AG08396 (cell line): ENCODE measurements around the gene TCIRG1.

Experiments used
- DNase-seq: peaks from one replicate; pipeline ENCODE4 v3.0.0; 2012; ENCODE audit warnings: low spot score, mixed read lengths

TCIRG1 gene

DNA sequence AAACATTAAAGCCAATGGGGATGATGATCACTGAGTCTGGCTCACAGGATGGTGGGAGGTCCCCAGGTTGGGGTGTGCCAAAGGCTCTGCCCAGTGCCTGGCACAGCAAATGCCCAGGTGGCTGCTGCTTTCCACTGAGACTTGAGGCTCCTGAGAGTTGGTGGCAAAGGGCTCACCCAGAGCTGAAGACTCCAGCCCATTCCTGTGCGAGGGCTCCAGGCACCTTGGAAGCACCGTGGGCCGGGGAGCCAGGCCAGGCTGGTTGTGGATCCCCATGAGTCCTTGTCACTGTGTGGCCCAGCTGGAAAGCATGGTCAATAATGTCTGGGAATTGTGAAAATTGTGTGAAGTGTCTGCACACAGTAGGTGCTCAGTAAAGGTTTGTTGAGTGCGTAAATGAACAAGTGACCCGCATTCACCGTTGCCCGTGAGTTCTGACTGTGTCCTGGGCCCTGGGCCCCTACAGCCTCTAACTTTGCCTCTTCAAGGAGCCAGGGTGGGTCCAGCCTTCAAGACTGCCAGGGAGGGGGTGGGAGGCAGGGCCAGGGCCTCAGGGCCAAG, 32.1 kb upstream of the TCIRG1 start:
- no peak for DNase-seq

DNA sequence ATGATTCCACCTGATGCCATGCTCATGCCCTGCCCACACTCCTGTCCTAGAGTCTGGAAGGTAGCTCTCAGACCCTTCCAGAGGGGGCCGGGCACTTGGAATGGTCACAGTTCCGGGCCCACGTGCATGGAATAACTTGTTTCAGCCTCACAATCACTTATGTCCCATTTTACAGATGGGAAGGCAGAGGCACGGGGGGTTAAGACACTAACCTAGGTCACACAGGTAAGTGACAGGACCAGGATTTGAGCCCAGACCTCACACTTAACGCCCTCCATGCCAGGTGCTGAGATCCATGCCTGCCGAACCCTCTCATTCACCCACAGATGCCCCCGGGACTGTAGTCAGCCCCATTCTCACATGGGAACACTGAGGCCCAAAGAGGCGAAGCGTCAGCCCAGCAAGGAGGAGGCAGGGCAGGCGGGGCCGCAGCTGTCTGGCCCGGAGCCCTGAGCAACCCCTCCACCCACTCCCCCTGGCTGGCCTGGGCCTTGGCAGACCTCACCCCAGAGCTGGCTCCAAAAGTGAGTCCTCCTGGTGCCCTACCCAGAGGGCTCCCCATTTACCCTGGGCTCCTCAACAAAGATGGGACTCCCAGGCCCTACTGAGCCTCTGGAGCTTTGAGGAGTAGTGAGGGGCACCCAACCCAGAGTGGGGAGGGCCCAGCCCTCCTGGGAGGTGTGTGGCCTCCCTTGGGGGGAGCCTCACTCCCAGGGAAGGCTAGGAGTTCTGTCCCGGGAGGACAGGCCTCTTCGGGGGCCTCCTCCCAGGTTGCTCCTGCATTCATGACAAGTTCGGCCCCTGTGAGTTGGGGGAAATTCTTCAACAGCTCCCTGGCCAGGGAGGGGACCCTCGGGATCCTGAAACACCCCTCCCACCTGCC, 31.1 kb upstream of the TCIRG1 start:
- DNase-seq, result no peak

DNA sequence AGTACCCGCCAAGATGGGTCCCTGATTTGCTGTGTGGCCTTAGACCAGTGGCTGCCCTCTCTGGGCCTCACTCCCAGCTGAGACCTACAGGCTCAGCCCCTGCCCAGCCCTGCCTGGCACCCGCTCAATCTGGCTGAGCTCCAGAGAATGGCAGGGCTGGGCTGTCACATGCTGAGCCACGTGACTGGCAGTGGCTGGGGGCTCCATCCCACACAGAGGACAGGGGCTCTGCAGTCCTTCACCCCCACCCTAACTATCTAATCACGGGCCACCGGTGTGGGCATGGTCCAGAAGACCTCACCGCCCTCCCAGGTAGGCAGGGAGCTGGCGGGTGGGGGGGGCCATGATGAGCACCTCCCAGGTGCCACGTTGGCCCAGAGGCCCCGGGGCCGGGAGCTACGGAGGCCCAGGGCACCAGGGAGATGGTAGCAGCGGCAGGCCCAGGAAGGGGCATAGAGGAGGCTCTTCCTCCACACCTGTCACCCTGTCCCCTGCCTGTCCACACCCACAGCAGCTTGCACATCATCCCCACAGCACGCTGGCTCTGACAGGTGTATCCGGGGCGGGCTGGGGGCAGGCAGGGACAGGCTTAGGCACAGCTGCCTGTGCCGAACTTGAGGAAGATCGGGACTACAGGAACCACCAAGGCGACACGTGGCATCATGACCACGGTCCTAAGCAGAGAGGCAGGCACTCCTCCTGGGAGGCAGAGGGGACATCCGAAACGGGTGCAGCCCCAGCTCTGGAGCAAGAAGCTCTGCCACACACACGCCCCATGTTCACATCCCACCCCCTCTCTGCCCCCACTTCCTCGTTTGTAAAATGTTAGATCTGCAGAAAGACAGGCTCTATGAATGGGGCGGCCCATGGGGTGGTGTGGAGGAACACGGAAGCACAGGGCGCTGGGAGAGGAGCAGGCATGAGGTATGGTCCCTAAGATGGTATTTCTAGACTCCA, 30.2 kb upstream of the TCIRG1 start:
- DNase-seq, result no peak

DNA sequence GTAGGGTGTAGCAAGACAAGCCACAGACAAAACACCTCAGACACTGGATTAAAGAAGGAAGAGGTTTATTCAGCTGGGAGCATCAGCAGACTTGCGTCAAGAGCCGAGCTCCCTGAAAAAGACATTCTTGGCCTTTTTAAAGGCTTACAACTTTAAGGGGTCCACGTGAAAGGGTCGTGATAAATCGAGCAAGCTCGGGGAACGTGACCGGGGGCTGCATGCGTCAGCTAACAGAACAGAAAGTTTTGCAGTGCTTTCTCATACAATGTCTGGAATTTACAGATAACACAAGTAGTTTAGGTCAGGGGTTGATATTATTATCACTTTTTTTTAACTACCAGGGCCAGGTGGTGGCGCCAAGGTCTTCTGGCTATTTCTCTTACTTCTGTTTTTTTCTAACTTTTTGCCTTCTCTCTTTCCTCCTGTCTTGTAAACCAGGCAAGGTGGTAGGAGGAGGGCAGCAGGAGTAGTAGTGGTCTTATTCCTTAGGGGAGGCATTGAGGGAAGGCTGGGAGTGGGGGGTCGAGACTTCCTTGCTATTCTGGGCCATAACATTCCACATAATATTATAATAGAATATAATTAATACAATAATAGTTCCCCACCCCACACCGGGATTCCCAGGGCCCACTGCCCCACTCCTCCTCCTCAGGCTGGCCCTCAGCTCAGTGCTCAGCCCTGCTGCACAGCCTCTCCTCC, 29.3 kb upstream of the TCIRG1 start:
- DNase-seq, result no peak

DNA sequence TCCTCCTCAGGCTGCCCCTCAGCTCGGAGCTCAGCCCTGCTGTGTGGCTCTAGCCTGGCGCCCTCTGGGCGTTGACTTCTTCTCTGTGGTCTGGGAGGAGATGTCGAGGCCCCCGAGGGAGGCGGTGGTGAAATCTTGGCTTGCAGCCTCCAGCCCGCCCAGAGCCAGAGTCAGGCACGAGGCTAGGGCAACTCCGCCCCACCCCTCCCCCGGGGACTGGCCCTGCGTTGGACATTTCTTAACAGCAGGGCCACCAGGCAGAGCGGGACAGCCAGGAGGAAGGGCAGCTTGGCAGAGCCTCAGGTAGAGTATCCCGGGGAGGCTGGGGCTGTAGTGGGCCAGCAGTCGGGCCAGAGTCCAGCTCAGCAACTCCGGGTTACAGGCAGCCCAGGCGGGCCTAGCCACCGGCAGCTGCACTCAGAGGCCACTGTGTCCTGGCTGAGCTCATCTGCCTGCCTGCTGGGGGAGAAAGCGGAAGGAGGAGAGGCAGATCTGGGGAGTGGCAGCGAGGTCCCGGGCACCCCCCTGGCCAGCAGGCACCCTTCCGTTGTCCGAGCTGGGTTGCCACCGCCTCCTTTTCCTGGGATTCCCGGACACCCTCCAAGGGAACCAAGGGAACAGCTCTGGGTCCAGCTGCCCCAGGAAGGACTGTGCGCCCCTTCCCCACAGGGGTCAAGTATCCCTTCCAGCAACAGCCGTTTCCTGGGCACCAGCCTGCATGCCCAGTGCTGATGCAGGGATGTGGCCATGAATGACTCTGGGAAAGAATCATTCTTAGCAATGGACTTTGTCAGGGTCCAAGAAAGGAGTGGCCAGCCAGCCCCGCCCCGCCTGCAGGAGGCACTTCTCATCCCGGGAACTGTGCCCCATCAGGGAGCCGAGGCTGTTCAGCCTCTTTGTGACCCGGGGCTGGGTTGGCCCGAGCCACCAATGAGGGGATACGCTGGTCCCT, 28.5 kb upstream of the TCIRG1 start, which contains the start of gene ALDH3B1:
Gene ALDH3B1, plus strand, starts transcription at position 238 of the 952 bp plus-strand sequence. CDS start 4,971 bp downstream, outside the sequence.
- DNase-seq, result peak; percentile 88

DNA sequence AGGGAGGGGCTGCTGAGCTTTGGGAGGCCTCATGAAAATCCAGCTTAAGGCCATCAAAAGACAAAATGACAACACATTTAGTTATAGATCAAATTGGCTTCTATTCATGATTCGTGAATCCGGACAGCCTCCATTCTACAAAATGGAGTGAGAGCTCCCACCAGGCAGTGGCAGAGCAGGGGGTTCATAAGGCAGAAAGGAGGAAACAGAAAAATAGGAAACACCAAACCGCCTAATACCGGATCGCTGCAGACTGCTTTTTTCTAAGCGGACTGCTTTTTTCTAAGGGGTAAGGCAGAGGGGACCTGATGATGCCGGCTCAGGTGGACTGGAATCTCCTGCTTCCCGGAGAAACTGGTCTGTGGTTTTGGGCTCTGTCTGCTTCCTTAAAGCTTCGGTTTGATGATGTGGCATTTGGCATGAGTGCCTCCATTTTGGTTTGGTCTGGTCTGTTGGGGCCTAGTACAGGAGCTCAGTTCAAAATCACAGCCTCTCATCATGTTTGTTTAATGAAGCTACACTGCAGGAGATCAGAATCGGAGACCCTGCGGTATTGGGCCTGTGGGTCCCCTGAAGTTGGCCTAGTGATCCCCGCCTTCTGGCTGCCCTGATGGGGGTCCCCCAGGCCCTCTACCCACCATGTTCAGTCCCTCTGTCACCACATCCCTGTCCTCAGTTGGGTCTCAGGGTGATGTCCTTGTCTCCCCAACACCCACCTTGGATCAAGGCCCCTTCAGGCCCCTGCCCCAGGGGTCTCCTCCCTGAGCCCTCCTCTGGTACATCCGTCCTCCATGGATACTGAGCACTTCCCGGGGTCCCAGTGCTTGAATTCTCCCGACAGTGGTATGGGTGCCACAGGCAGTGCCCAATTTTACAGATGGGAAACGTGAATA, 27.5 kb upstream of the TCIRG1 start:
- DNase-seq, result no peak

DNA sequence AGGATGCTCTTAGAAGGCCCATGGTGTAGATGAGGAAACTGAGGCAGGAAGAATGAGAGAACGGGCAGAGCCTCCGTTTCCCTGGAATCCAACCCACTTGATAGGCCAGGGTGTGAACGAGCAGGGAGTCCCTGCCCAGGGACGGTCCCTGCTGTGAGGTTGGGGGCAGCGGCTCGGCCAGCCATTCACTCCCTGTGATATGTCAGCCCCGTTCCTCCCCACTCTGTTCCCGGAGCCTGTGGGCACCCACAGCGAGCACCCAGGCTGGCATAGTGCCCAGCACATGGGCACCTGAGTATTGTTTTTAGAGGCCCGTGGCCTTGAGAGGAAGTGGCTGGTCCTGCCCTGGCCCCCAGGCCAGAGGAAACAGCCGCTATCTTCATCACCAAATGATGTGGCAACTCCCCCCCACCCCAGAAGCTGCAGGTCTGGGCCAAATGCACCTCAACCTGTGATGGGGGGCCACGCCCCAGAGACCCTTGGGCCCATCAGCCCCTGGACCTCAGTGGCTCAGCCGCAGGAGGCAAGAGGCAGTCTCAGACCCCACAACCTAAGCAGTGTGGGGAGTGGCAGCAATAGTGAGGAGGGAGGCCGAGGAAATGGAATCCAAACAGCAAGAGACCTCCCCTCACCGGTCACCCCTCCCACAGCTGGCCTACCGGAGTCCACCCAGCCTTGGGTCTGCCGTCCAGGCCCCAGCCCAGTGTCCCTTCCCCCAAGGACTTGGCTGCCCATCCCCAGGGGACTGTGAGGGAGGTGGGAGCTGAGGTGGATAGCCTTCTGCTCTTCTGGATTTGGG, 26.6 kb upstream of the TCIRG1 start:
- no peak for DNase-seq

DNA sequence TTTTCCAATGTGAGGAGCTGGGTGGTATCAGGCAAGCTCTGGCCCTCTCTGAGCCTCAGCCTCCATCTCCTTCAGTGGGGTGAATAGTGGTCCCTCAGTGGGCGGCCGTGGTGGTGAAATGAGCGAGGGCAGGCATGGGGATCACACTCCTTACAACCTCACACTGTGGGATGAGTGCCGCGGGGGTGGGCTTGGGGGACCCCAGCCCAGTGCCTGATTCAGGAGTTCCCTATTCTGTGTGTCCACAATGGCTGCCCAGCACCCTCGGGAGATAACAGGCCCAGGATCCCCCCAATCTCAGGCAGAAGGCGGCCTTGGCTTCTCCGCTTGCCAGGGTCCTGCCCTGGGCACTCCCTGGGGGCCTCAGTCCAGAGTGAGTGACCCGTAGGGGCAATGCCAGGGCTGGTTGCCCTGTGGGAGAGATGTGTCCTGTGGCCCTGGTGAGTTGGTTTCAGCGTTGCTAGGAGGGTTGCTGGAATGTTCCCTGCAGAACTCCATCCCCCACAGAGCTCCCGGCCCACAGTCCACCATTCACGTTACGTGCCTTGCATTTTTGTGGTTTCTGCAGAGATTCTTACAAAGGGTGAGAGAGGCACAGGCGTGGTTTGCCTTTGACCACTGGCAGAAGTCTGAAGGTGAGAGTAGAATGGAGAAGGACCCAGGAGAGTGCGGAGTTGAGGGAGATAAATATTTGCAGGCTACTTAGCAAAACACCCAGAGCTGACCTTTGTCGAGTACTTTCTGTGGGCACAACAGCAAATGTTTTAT, 25.8 kb upstream of the TCIRG1 start:
- DNase-seq, result peak; percentile 92

DNA sequence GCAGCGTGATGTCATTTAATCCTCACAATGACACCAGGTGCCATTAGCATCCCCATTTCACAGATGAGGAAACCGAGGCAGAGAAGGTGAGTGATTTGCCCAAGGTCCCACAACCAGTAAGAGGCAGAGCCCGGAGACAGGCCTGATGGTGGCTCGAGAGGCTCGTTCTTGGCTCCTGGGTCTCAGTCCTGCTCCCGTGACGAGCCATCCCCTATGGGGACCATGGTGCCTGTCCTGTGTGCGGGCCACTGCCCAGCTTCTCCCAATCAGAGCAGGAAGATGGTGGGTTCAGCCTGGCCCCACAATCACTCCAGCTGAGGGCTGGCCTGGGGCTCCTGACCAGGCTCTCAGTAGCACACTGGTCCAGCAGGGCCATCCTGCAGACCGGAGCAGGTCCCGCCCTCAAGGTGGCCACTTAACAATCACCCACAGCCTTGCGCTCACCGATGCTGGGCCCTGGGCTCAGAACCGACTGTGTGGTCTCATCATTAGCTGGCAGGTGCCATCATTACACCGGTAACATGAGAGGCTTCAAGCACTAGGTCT, 25.1 kb upstream of the TCIRG1 start:
- no peak for DNase-seq

DNA sequence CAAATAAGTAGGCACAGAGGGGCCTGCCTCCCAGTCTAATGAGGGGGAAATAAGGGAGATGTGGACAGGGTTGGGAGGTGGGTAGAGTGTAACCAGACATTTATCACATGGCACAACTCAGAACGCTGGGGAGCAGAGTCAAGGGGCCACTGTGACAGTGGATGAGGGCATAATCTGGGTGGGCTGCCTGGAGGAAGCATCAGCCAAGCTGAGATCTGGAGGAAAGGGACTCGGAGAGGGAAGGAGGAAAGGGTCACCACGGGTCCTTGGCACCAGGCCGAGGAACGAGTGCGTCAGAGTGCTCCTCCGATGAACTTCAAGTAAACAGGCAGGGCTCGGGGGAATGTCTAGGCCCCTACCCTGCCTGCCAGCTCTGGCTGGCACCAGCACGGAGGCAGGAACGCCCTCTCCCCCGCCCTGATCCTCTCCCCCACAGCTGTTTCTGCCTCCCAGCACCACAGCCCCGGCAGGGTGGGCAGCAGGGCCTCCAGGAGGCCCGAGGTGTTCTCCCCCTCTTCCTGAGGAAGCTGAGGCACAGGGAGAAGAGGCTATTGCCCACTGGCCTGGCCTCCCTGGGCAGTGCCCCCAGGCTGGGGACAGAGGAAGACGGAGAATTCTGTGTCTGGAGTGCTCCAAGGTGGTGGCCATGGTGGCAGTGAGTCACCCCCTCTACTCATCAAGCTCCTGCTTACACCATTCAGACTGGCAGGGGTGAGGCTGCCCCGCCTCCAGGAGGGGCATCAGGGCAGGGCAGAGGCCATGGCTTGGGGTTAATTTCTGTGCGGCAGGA, 24.5 kb upstream of the TCIRG1 start:
- peak; percentile 74 for DNase-seq

DNA sequence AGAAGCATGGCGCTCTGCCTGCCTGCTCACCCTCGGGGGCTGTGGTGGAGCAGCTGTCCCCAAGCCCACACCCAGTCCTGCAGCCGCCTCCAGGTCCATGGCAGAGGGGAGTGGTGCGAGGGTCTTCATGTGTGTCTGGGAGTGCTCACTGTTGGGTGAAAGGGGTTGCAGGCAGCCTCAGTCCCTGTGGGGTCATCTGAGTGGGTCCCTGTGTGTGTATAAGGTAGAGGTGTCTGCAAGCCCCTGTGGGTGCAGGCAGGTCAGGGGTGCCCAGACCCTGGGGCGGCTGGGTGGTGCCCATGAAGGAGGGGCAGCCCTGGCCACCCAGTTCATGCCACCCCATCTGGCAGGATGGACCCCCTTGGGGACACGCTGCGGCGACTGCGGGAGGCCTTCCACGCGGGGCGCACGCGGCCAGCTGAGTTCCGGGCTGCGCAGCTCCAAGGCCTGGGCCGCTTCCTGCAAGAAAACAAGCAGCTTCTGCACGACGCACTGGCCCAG, 23.8 kb upstream of the TCIRG1 start:
- no peak for DNase-seq

DNA sequence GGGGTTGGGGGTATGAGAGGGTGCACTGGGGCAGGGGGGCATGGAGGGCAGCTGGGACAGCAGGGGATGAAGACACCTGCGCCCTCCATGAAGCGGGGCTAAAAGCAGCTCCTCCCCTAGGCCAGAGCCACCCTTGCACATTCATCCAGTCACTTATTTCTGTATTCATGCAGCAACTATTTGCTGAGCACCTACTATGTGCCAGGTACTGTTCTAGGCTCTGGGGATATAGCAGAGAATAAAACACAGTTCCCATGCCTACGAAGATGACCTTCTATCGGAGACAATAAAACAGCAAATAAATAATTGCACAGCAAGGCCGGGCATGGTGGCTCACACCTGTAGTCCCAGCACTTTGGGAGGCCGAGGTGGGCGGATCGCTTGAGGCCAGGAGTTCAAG, 23.4 kb upstream of the TCIRG1 start:
- DNase-seq, result no peak

DNA sequence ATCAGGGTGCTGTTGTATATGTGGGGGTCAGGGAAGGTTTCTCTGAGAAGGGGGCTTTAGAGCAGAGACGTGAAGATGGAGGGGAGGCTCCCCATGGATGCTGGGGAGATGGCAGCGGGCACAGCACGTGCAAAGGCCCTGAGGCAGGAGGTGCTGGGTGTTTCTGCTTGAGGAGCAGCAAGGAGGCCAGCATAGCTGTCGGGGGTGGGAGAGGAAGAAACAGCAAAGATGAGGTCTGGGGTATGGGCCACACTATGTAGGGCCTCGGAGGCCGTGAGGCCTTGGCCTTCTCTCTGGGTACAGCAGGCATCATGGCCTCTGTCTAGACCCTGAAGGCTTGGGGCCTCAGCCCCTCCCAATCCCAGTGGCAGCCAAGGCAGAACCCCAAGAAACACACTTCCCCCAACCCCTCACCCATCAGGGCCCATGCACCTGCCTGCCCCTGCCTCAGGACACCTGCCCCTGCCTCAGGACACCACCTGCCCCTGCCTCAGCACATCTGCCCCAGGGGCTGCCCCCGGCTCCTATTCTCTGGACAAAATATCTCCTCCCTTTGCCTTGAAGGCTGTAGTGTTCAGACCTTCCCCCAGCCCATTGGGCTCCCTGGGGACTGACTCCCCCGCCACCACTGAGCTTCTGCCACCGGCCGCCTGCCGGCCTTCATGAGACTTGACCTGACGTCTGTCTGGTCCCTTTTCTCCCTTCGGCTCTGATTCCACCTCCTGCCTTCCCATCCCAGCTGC, 22.5 kb upstream of the TCIRG1 start:
- no peak for DNase-seq

DNA sequence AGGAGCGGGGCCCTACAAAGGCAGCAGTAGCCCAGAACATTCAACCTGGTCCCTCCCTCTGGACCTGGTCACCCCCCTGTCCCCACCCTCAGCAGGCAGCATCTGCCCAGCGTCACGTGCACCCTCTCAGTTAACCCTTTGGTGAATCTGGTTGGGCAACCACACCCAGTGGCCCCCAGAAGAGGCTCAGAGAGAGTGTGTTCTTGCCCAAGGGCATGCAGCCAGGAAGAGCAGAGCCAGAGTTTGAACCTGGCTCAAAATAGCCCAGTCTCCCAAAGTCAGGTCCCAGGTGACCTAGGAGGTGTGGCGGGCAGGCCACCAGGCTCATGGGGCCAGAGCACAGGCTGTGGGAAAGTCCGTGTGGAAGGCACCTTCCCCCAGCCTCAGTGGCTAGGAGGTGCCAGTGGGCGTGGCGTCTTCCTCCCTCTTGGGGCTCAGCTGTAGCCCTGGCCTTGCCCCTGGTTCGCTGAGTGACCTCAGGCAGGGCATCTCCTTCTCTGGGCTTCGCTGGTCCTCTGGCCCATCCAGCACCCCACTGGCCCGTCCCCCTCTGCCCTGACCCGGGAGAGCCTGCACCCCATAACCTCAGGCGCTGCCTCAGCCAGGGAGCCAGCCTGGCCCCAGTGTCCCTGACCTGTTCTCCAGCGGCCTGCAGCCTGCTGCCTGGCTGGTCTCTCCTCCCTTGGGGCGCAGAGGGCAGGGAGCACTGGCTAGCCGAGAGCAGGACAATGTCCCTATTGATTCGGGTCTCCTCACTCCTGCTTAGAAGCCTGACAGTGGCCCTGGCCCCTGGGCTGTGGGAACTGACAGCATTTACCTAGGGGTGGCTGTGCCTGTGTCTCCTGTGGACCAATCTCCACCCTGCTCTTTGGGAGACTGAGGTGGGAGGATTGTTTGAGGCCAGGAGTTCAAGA, 21.7 kb upstream of the TCIRG1 start:
- DNase-seq, result no peak
